ENCODE results near the gene KCNJ15.

DNA sequence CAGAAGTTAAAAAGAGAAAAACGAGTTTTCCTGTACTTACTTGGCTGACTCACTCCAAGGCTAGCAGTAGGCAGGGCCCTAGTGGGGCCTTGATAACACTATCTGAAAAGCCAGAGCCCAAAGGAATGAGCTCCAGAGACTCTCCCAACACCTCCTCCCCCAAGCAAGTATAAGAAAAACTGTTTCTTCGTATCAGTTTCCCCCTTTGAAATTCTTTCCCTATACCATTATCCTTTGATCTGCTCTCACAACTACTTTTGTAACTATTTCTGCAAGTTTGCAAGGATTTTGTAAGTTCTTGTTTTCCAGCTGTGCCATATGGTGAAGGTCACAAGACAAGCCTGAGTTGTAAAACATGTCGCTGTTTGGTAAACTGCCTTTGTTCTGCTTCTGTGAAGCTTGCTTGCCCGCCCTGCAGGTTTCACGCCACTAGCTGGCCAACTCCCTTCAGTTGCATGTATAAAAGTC, 36.5 kb upstream of the KCNJ15 start:
- TF ChIP-seq POLR2AphosphoS5 (IDR thresholded peaks at IDR 0.05; ENCODE audit: low read depth, low read length) (no peak), POLR2A (IDR thresholded peaks at IDR 0.05; ENCODE audit: low read depth, low read length) (no peak)

All from GM12891 (cell line).